Measurements from ENCODE around the gene IQCF6. TPM values are rescaled to one million over a fixed set of nuclear protein-coding genes. Genes with fewer than 3 reads are reported as not detected.
"Not testable (repeated sequence)": the region's sequence is repeated elsewhere in the genome, so short reads cannot be mapped to it uniquely, and the experiment has no call there.

IQCF6 gene
- total RNA-seq, 1 donor from 2014 or later, result not detected

DNA sequence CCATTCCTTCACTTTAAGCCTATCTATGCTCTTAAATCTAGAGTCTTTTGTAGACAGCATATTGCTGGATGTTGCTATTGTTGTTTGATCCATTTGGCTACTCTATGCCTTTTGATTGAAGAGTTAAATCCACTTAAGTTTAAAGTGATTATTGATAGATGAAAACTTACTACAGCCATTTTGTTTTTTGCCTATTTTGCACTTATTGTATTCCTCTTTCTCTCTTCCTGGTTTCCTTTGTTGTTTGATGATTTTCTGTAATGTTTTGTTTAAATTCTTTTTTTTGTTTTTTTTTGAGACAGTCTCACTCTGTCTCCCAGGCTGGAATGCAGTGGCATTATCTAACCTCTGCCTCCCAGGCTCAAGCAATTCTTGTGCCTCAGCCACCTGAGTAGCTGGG lies 19.8 kb downstream of the IQCF6 start:
- DNase-seq, result no peak

DNA sequence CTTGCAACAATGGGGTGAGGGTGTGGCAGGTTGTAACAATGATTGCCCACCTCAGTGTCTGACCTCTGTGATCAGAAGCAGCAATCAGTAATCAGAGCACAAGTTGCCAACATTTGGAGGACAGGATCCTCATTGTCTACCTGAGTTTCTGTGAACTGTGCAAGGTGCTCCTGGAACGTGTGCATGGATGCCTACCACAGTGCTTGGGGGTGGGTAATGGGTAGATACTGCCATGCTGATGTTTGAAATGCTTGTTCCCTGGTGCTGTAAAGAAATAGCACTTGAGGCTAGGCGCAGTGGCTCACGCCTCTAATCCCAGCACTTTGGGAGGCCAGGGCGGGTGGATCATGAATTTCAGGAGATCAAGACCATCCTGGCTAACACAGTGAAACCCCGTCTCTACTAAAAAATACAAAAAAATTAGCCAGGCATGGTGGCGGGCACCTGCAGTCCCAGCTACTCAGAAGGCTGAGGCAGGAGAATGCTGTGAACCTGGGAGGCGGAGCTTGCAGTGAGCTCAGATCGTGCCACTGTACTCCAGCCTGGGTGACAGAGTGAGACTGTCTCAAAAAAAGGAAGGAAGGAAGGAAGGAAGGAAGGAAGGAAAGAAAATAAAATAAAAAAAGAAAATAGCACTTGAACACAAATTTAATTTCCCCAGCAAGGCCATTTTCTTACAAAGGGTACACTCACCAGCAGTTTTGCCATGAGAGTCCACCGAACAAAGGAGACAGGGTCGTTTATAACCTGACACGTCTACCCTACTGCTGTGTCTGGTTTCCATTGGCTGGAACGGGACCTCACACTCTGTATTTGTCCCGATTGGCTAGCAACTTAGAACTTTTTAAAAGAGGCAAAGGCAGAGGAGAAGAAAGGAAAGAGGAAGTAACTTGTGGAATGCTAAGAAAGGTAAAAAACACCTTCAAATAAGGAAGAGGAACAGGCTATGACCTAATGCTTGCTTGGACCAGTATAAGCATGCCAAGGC lies 25.0 kb downstream of the IQCF6 start:
- not testable (repeated sequence) for DNase-seq

- no peak for DNase-seq
Measured at GRCh38 chr3:51751287-51751686, 27.8 kb downstream of the IQCF6 start.

GRCh38 chr3:51750878-51751277 lies 28.2 kb downstream of the IQCF6 start:
- DNase-seq, result no peak

DNA sequence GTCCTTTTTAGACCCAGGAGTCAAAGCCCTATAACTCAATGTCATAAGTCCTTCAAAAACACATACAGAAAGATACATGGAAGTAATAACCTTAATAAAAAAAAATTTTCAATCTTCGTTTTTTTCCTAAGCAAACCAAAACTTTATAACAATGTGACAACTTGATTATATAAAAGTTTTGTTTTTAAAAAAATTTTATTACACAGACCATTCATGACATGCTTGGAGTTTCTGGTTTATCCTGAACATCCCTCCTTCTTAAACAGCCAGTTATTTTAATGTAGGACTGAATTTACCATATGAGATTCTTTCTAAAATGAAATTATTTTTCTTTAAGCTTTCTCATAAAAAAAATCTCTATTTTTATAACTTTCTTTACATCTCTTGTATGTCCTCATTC lies 30.7 kb downstream of the IQCF6 start:
- no peak for DNase-seq

GRCh38 chr3:51747840-51748239 lies 31.2 kb downstream of the IQCF6 start:
- DNase-seq, result no peak

DNA sequence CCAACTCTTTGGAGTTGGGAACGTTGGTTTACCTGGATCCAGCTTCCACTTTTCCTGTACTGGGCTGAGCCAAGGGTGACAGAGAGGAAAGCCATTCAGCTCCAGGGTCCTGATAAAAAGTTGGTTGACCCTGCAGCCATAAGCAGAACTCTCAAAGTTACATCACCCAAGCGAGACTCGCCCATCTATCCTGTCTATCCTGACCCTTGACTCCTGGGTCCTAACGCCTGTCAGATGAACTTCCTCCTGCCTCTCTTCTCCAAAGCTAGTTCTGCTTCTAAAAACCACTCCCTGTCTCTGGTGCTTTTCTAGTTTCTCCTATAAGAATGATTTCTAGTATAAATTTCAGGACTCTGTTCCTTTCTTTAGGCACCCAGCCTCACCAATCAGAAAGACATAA lies 36.1 kb downstream of the IQCF6 start:
- DNase-seq, result not testable (repeated sequence)

DNA sequence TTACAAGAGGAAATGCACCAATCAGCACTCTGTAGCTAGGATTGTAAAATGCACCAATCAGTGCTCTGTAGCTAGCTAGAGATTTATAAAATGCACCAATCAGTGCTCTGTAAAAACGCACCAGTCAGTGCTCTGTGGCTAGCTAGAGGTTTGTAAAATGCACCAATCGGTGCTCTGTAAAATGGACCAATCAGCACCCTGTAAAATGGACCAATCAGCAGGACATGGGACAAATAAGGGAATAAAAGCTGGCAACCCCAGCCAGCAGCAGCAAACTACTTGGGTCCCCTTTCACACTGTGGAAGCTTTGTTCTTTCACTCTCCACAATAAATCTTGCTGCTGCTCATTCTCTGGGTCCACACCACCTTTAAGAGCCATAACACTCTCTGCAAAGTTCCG lies 36.7 kb downstream of the IQCF6 start:
- not testable (repeated sequence) for DNase-seq

GRCh38 chr3:51739110-51739509 lies 39.9 kb downstream of the IQCF6 start:
- no peak for DNase-seq

DNA sequence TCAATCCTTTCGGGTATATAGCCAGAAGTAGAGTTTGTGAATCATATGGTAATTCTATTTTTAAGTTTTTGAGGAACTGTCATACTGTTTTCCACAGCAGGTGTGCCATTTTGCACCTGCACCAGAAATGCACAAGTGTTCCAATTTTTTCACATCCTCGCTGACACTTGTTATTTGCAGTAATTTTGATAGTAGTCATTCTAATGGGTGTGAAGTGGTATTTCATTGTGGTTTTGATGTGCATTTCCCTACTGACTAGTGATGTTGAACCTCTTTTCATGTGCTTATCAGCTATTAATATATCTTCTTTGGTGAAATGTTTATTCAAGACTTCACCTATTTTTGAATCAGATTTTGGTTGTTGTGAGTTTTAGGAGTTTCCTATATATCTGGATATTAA lies 43.1 kb downstream of the IQCF6 start:
- no peak for DNase-seq

GRCh38 chr3:51735039-51735438 lies 44.0 kb downstream of the IQCF6 start:
- no peak for DNase-seq

GRCh38 chr3:51734572-51734907 lies 44.5 kb downstream of the IQCF6 start:
- no peak for DNase-seq

GRCh38 chr3:51733859-51734571 lies 45.0 kb downstream of the IQCF6 start:
- no peak for DNase-seq

- DNase-seq, result no peak
Measured at GRCh38 chr3:51729042-51729633, 49.9 kb downstream of the IQCF6 start.

Other genes with a start within 250 kb of the IQCF6 start
- 23.2 TPM for gene RAD54L2, start 240.5 kb downstream of the IQCF6 start, total RNA-seq
- gene TEX264, start 108.0 kb downstream of the IQCF6 start, total RNA-seq, result 15.9 TPM
- 12.5 TPM for gene GRM2, start 72.2 kb downstream of the IQCF6 start, total RNA-seq
- not detected for gene IQCF2, start 82.4 kb upstream of the IQCF6 start, total RNA-seq
- not detected for gene IQCF5, start 96.4 kb upstream of the IQCF6 start, total RNA-seq
- gene IQCF1, start 124.1 kb upstream of the IQCF6 start, total RNA-seq, result not detected
- gene RRP9, start 162.7 kb upstream of the IQCF6 start, total RNA-seq, result 16.8 TPM
- 1.7 TPM for gene PARP3, start 163.1 kb upstream of the IQCF6 start, total RNA-seq
- 0.62 TPM for gene GPR62, start 176.1 kb upstream of the IQCF6 start, total RNA-seq
- 42.7 TPM for gene PCBP4, start 188.2 kb upstream of the IQCF6 start, total RNA-seq
- 1.9 TPM for gene ABHD14B, start 194.8 kb upstream of the IQCF6 start, total RNA-seq
- 20.6 TPM for gene ABHD14A, start 195.8 kb upstream of the IQCF6 start, total RNA-seq
- gene ACY1, start 204.3 kb upstream of the IQCF6 start, total RNA-seq, result 2.8 TPM
- gene RPL29, start 216.7 kb upstream of the IQCF6 start, total RNA-seq, result 778 TPM